Measurements from ENCODE around the gene FBXW7. TPM values are rescaled to one million over a fixed set of nuclear protein-coding genes. Genes with fewer than 3 reads are reported as not detected.

FBXW7 gene
- total and polyA plus RNA-seq, 2 experiments from 2014 or later: 19.7 to 67.7 TPM

DNA sequence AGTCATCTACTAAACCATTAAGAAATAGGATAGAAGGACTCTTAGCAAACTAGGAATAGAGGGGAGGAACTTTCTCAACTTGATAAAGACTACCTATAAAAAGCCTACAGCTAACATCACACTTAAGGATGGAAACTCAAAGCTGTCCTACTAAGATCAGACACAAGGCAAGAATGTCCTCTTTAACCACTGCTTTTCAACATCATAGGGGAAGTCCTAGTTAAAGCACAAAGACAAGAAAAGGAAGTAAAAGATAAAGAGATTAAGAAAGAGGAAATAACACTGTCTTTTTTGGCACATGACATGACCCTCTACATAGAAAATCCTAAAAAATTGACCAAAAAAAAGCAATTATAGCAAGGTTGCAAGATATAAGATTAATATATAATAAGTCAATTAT, 136.6 kb downstream of the FBXW7 start:
- no peaks in the 10 kb centered on the region for H3K36me3 ChIP-seq
- DNase-seq (ENCODE audit: low read depth in 1 of 2, low spot score in 1 of 2): no peak
- no peaks in the 10 kb centered on the region for H3K27me3 ChIP-seq
- no peak overlapping the region for H3K27ac ChIP-seq
- no peak overlapping the region for H3K4me3 ChIP-seq
- H3K9me3 ChIP-seq (ENCODE audit: low read depth): no peaks in the 10 kb centered on the region
- TF ChIP-seq, protein P1, sequence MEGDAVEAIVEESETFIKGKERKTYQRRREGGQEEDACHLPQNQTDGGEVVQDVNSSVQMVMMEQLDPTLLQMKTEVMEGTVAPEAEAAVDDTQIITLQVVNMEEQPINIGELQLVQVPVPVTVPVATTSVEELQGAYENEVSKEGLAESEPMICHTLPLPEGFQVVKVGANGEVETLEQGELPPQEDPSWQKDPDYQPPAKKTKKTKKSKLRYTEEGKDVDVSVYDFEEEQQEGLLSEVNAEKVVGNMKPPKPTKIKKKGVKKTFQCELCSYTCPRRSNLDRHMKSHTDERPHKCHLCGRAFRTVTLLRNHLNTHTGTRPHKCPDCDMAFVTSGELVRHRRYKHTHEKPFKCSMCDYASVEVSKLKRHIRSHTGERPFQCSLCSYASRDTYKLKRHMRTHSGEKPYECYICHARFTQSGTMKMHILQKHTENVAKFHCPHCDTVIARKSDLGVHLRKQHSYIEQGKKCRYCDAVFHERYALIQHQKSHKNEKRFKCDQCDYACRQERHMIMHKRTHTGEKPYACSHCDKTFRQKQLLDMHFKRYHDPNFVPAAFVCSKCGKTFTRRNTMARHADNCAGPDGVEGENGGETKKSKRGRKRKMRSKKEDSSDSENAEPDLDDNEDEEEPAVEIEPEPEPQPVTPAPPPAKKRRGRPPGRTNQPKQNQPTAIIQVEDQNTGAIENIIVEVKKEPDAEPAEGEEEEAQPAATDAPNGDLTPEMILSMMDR (IDR thresholded peaks at IDR 0.05; ENCODE audit: low read depth, low read length): no peak
- H3K4me1 ChIP-seq (ENCODE audit: low read depth): no peaks in the 10 kb centered on the region

- no peaks in the 10 kb centered on the region for H3K27me3 ChIP-seq
- H3K36me3 ChIP-seq: no peaks in the 10 kb centered on the region
- H3K4me3 ChIP-seq: no peak overlapping the region
- H3K27ac ChIP-seq: no peak overlapping the region
- H3K9me3 ChIP-seq (ENCODE audit: low read depth): no peaks in the 10 kb centered on the region
- no peaks in the 10 kb centered on the region for H3K4me1 ChIP-seq (ENCODE audit: low read depth)
- TF ChIP-seq, protein P1 (IDR thresholded peaks at IDR 0.05; ENCODE audit: low read depth, low read length): peak; percentile 50
- peak; percentile 23 to 27 for DNase-seq (ENCODE audit: low read depth in 1 of 2, low spot score in 1 of 2)
These were observed 137.8 kb downstream of the FBXW7 start for GRCh38 chr4:152398060-152398459.

- no peaks in the 10 kb centered on the region for H3K9me3 ChIP-seq (ENCODE audit: low read depth)
- no peaks in the 10 kb centered on the region for H3K27me3 ChIP-seq
- no peak overlapping the region for H3K27ac ChIP-seq
- no peak for DNase-seq (ENCODE audit: low read depth in 1 of 2, low spot score in 1 of 2)
- no peak overlapping the region for H3K4me3 ChIP-seq
- TF ChIP-seq, protein P1 (IDR thresholded peaks at IDR 0.05; ENCODE audit: low read depth, low read length): no peak
- no peaks in the 10 kb centered on the region for H3K36me3 ChIP-seq
- no peaks in the 10 kb centered on the region for H3K4me1 ChIP-seq (ENCODE audit: low read depth)
These were observed 141.1 kb downstream of the FBXW7 start for GRCh38 chr4:152394791-152395190.

DNA sequence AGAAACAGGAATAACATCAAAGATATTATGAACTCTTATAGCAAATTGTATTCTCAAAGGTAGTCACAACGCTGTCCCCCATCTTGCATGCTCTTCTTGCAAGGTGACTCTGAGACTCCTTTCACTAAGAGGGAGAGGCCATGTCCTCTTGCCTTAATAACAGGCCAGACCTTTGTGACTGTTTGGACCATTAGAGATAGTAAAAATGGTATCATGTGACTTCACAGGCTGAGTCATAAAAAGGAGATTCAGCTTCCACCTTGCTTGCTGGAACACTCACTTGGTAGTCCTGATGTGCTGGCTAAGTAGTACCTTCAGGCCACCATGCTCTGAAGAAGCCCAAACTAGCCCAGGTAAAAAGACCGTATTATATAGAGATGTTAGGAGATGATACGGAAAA, 143.8 kb downstream of the FBXW7 start:
- Histone ChIP-seq H3K27ac (no peak overlapping the region), H3K27me3 (no peaks in the 10 kb centered on the region), H3K9me3 (ENCODE audit: low read depth) (no peaks in the 10 kb centered on the region), H3K4me1 (ENCODE audit: low read depth) (no peaks in the 10 kb centered on the region), H3K4me3 (no peak overlapping the region), H3K36me3 (no peaks in the 10 kb centered on the region)
- TF ChIP-seq, protein P1 (IDR thresholded peaks at IDR 0.05; ENCODE audit: low read depth, low read length): no peak
- DNase-seq (ENCODE audit: low read depth in 1 of 2, low spot score in 1 of 2): no peak

- Histone ChIP-seq H3K9me3 (ENCODE audit: low read depth) (no peaks in the 10 kb centered on the region), H3K27me3 (no peaks in the 10 kb centered on the region), H3K4me1 (ENCODE audit: low read depth) (no peaks in the 10 kb centered on the region), H3K4me3 (no peak overlapping the region), H3K27ac (no peak overlapping the region), H3K36me3 (no peaks in the 10 kb centered on the region)
- TF ChIP-seq, protein P1 (IDR thresholded peaks at IDR 0.05; ENCODE audit: low read depth, low read length): no peak
- DNase-seq (ENCODE audit: low read depth in 1 of 2, low spot score in 1 of 2): no peak
These were observed 145.7 kb downstream of the FBXW7 start for GRCh38 chr4:152390216-152390615.

DNA sequence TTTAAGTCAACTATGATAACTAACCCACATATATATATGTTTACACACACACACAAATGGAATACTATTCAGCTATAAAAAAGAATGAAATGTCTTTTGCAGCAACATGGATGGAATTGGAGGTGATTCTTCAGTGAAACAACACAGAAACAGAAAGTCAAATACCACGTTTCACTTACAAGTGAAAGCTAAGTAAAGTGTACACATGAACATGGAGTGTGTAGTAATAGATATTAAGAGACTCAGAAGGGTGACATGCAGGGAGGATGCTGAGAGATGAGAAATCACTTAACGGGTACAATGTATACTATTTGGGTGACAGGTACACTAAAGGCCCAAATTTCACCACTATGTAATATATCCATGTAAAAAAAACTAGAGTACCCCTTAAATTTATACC, 146.5 kb downstream of the FBXW7 start:
- no peak overlapping the region for H3K4me3 ChIP-seq
- no peaks in the 10 kb centered on the region for H3K9me3 ChIP-seq (ENCODE audit: low read depth)
- no peaks in the 10 kb centered on the region for H3K36me3 ChIP-seq
- no peak overlapping the region for H3K27ac ChIP-seq
- TF ChIP-seq, protein P1 (IDR thresholded peaks at IDR 0.05; ENCODE audit: low read depth, low read length): no peak
- no peak for DNase-seq (ENCODE audit: low read depth in 1 of 2, low spot score in 1 of 2)
- no peaks in the 10 kb centered on the region for H3K4me1 ChIP-seq (ENCODE audit: low read depth)
- no peaks in the 10 kb centered on the region for H3K27me3 ChIP-seq
